22Rv1 (cell line): ENCODE data around the gene APBB2.

Experiments
- CTCF ChIP-seq: fragments of 450-650 bp; IDR thresholded peaks from 2 replicates; pipeline ENCODE4 v1.5.1; 2017; ENCODE audit warnings: mild to moderate bottlenecking
- ZFX ChIP-seq: fragments of 450-650 bp; IDR thresholded peaks from 2 replicates; pipeline ENCODE4 v1.6.1; 2017; ENCODE audit warnings: antibody characterized with exemption, borderline replicate concordance

- no peak for TF ChIP-seq CTCF
- no peak for TF ChIP-seq ZFX
Observed at GRCh38 chr4:40825014-40825838, 389.1 kb downstream of the APBB2 start.
